GM18951 (cell line): ENCODE data around the gene GNG8.
A peak's percentile ranks its signal among the peaks of the same experiment; 100 is the strongest.

Experiments
- POLR2A ChIP-seq: IDR thresholded peaks from 4 replicates; pipeline ENCODE4 v1.6.1; 2011; ENCODE audit warnings: mild to moderate bottlenecking; ENCODE audit not compliant: insufficient read length, insufficient read depth; ENCODE audit errors: extremely low read depth
- in situ Hi-C: fragments of 300-500 bp; cut with MboI; formaldehyde crosslinking; loops from one replicate; pipeline ENCODE4 v1.12.0; 2022; ENCODE audit warnings: low sequenced_read_pairs, mixed read lengths, inconsistent platforms; ENCODE audit not compliant: unreplicated experiment

Gene GNG8

GRCh38 chr19:46608178-46608577 is 27.8 kb downstream of the GNG8 start:
- in situ Hi-C loops: no loop called here
- TF ChIP-seq POLR2A: no peak

- TF ChIP-seq POLR2A: no peak
- in situ Hi-C loops: no loop called here
These were observed 28.6 kb downstream of the GNG8 start for GRCh38 chr19:46607448-46607841.

GRCh38 chr19:46606681-46607447 is 29.1 kb downstream of the GNG8 start:
- in situ Hi-C loops: no loop called here
- TF ChIP-seq POLR2A: no peak

- in situ Hi-C loops: no loop called here
- no peak for TF ChIP-seq POLR2A
These were observed 30.0 kb downstream of the GNG8 start for GRCh38 chr19:46606019-46606418.

- no peak for TF ChIP-seq POLR2A
- in situ Hi-C loops: no loop called here
These were observed 30.6 kb downstream of the GNG8 start for GRCh38 chr19:46605356-46605821.

GRCh38 chr19:46604781-46605355 is 31.1 kb downstream of the GNG8 start:
- in situ Hi-C loops: no loop called here
- no peak for TF ChIP-seq POLR2A

GRCh38 chr19:46603752-46604231 is 32.2 kb downstream of the GNG8 start:
- in situ Hi-C loops: no loop called here
- TF ChIP-seq POLR2A: no peak

GRCh38 chr19:46603195-46603637 is 32.8 kb downstream of the GNG8 start:
- in situ Hi-C loops: no loop called here

GRCh38 chr19:46602392-46603194 is 33.4 kb downstream of the GNG8 start:
- in situ Hi-C loops: no loop called here
- TF ChIP-seq POLR2A: no peak

More at GRCh38 chr19:46603195-46603637, 32.8 kb downstream of the GNG8 start:
- TF ChIP-seq POLR2A: no peak

- in situ Hi-C loops: no loop called here
- peak; percentile 90 for TF ChIP-seq POLR2A
These were observed 34.4 kb downstream of the GNG8 start, which contains the start of gene CALM3 for GRCh38 chr19:46601318-46602224. CALM3 (plus strand) TSS chr19:46601330; CDS start chr19:46601435, 105 bp downstream.

- in situ Hi-C loops: no loop called here
- peak; percentile 83 for TF ChIP-seq POLR2A
These were observed 35.4 kb downstream of the GNG8 start for GRCh38 chr19:46600384-46601317.
